HepG2 (cell line): ENCODE data around the gene PHLDB1. TPM values are rescaled to one million over a fixed set of nuclear protein-coding genes. Genes with fewer than 3 reads are reported as not detected.

ENCODE experiments used
- FOXO1 ChIP-seq: sonication (generic); formaldehyde crosslinking; IDR thresholded peaks from 2 replicates; pipeline ENCODE4 v1.4.0; 2020; ENCODE audit warnings: missing genetic modification reagents
- MIER2 ChIP-seq: IDR thresholded peaks from 2 replicates; pipeline ENCODE4 v1.6.1; 2016; ENCODE audit warnings: missing biosample characterization, missing genetic modification reagents
- MLX ChIP-seq: IDR thresholded peaks from 2 replicates; pipeline ENCODE4 v1.6.1; 2016
- NRL ChIP-seq: sonication (generic); formaldehyde crosslinking; IDR thresholded peaks from 2 replicates; pipeline ENCODE4 v1.5.0; 2020; ENCODE audit warnings: missing genetic modification reagents, mild to moderate bottlenecking, moderate library complexity, borderline replicate concordance
- RXRA ChIP-seq: sonication (generic); formaldehyde crosslinking; IDR thresholded peaks from 2 replicates; pipeline ENCODE4 v1.5.1; 2020; ENCODE audit warnings: missing genetic modification reagents
- ZNF18 ChIP-seq: sonication (generic); formaldehyde crosslinking; IDR thresholded peaks from 2 replicates; pipeline ENCODE4 v1.8.0; 2022; ENCODE audit warnings: mild to moderate bottlenecking, missing genetic modification reagents; ENCODE audit not compliant: insufficient replicate concordance
- ZNF253 ChIP-seq: sonication (generic); formaldehyde crosslinking; IDR thresholded peaks from 2 replicates; pipeline ENCODE4 v1.8.0; 2022; ENCODE audit warnings: mild to moderate bottlenecking, missing genetic modification reagents, borderline replicate concordance
- ZNF280D ChIP-seq: sonication (generic); formaldehyde crosslinking; IDR thresholded peaks from 2 replicates; pipeline ENCODE4 v1.5.1; 2020; ENCODE audit warnings: mild to moderate bottlenecking, missing genetic modification reagents
- ZNF816 ChIP-seq: sonication (generic); formaldehyde crosslinking; IDR thresholded peaks from 2 replicates; pipeline ENCODE4 v1.8.0; 2022; ENCODE audit warnings: missing genetic modification reagents, mild to moderate bottlenecking, borderline replicate concordance
- polyA plus RNA-seq, 8 experiments: library from polyadenylated mRNA; depleted of rRNA in 3 of 8; stranded (reverse) in 7 of 8; unstranded in 1 of 8; fragments of >200 nt; fragmentation: Illumina TruSeq in 4 of 8; extraction: Trizol in 4 of 8; gene quantifications; 2 replicates each; pipeline versions ENCODE4 v1.2.1 to v1.2.3, GENCODE V29; 2011 to 2016; ENCODE audit warnings: low read depth in 4 of 8, missing spikeins in 1 of 8, mixed read lengths in 1 of 8; ENCODE audit not compliant: insufficient read depth in 1 of 8
- total RNA-seq, 5 experiments: library from RNA; depleted of rRNA; stranded (reverse); fragments of >200 nt; fragmentation: Illumina TruSeq; extraction: Trizol; gene quantifications; 2 replicates each; pipeline ENCODE4 v1.2.3, GENCODE V29; 2016; ENCODE audit warnings: low read depth in 1 of 5

The PHLDB1 gene
- total and polyA plus RNA-seq, 2 of the 13 experiments (the other 11 are each of a cell fraction or from before 2014, with no cell fraction given) = 13.8 to 14.2 TPM

GRCh38 chr11:118705791-118706545 is 98.6 kb downstream of the PHLDB1 start (continued):
- TF ChIP-seq ZNF280D (CRISPR knock-in tag) (no peak), FOXO1 (CRISPR knock-in tag) (no peak), ZNF816 (no peak), NRL (CRISPR knock-in tag) (no peak), RXRA (CRISPR knock-in tag) (no peak), MLX (CRISPR knock-in tag) (no peak), ZNF253 (CRISPR knock-in tag) (no peak), ZNF18 (no peak), MIER2 (CRISPR knock-in tag) (no peak)
